HEK293 (cell line): ENCODE data around the gene SLC4A1.

Source experiments
- ZNF48 ChIP-seq: fragments of 450-650 bp; formaldehyde crosslinking; IDR thresholded peaks from 2 replicates; pipeline ENCODE4 v1.5.1; 2016; ENCODE audit warnings: missing biosample characterization, missing genetic modification characterization
- TF ChIP-seq, protein P1 (sequence below): fragments of 450-650 bp; formaldehyde crosslinking; IDR thresholded peaks from 2 replicates; pipeline ENCODE4 v1.5.1; 2016; ENCODE audit warnings: missing biosample characterization, missing genetic modification characterization

DNA sequence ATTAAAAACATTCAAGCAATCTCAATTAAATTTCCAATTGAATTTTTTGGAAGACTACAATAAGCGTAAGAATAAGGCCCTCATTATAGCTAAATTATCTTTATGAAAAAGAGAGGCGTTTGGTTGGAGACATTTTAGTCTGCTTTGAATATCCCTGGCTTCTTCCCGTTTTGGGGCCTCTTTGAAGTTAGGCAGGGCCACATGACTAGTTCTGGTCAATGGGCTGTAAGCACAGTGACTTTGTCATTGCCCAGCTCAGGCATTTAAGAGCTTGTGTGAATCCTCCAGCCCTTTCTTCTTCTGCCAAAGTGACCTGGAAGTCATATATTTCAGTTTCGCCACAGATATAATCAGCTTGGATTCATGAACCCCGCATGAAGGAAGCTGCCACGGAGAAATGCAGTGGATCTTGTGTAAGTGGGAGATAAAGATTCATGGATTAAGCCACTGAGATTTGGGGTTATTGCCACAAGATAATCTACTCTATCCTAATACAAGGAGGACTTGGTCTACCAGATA is 26.8 kb downstream of the SLC4A1 start:
- TF ChIP-seq, protein P1, sequence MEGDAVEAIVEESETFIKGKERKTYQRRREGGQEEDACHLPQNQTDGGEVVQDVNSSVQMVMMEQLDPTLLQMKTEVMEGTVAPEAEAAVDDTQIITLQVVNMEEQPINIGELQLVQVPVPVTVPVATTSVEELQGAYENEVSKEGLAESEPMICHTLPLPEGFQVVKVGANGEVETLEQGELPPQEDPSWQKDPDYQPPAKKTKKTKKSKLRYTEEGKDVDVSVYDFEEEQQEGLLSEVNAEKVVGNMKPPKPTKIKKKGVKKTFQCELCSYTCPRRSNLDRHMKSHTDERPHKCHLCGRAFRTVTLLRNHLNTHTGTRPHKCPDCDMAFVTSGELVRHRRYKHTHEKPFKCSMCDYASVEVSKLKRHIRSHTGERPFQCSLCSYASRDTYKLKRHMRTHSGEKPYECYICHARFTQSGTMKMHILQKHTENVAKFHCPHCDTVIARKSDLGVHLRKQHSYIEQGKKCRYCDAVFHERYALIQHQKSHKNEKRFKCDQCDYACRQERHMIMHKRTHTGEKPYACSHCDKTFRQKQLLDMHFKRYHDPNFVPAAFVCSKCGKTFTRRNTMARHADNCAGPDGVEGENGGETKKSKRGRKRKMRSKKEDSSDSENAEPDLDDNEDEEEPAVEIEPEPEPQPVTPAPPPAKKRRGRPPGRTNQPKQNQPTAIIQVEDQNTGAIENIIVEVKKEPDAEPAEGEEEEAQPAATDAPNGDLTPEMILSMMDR = no peak
- no peak for TF ChIP-seq ZNF48 (tag by site-specific recombination)
